ENCODE data around the gene MROH8.

- TF ChIP-seq CTCF (IDR thresholded peaks at IDR 0.05; ENCODE audit: insufficient read depth, low read length) (no peak), POLR2AphosphoS5 (IDR thresholded peaks at IDR 0.05; ENCODE audit: low read depth) (no peak; the same call in 1 of the 2 replicates), GABPA (IDR thresholded peaks at IDR 0.05; ENCODE audit: low read depth) (no peak), REST (IDR thresholded peaks at IDR 0.05; ENCODE audit: insufficient replicate concordance, low read depth) (no peak), SPI1 (IDR thresholded peaks at IDR 0.05; ENCODE audit: borderline replicate concordance, low read depth) (peak; percentile 45; the same call in 1 of the 2 replicates)
Measured at GRCh38 chr20:37095108-37095598, 84.2 kb downstream of the MROH8 start.

Data from HL-60 (cell line).